ENCODE measurements around the gene KANTR. TPM values are rescaled to one million over a fixed set of nuclear protein-coding genes. Genes with fewer than 3 reads are reported as not detected.
A peak's percentile ranks its signal among the peaks of the same experiment; 100 is the strongest.

KANTR gene
- total and polyA plus RNA-seq, 4 experiments from 2014 or later: 1.6 to 23.4 (median 11.6) TPM

- Mint-ChIP-seq H3K4me1 (peaks cover 11 to 23% (median 14%) of the 10 kb centered on the region in 4 donors), H3K4me3 (peak overlapping the region in 4 of 8 donors; percentile 22 to 76 (median 50)), H3K36me3 (peaks cover 0 to 3% of the 10 kb centered on the region in 2 donors), H3K27me3 (no peaks in the 10 kb centered on the region), H3K27ac (peak overlapping the region in 3 of 7 donors; percentile 55 to 83 (median 83)), H3K9me3 (no peaks in the 10 kb centered on the region)
- Histone ChIP-seq H3K9me3 (ENCODE audit: control insufficient read depth in 1 of 2, low read length in 2 of 2) (no peaks in the 10 kb centered on the region), H3K27ac (ENCODE audit: low read depth, low read length) (no peak overlapping the region), H3K4me3 (ENCODE audit: low read length in 2 of 2) (no peak overlapping the region), H3K36me3 (ENCODE audit: insufficient read depth, low read length) (no peaks in the 10 kb centered on the region), H3K4me1 (ENCODE audit: insufficient read depth, low read length) (peaks cover 9% of the 10 kb centered on the region), H3K27me3 (ENCODE audit: insufficient read depth, low read length) (no peaks in the 10 kb centered on the region)
- intact Hi-C loops (cut with micrococcal nuclease): loop anchor here (10.0 kb wide), 2 partner anchors 212 to 352 kb away; partner anchors contain the start of genes IQSEC2, RIBC1 and SMC1A
- POLR2A ChIA-PET (ENCODE audit: partially characterized antibody): interaction anchor here (1.5 to 3.3 kb wide), 3 partner anchors 9 to 349 kb away, joined by 3 to 62 read pairs (median 16); partner anchors contain the start of gene TSPYL2
- CTCF ChIA-PET (ENCODE audit: partially characterized antibody): interaction anchor here (1.0 kb wide), 1 partner anchor 78 kb away, joined by 3 read pairs; no protein-coding TSS in a partner anchor
- DNase-seq: no peak
Measured at GRCh38 chrX:53073115-53073586, 20.8 kb upstream of the KANTR start.

- no peaks in the 10 kb centered on the region for H3K27me3 ChIP-seq (ENCODE audit: insufficient read depth, low read length)
- H3K36me3 Mint-ChIP-seq: peaks cover 0 to 3% of the 10 kb centered on the region in 2 donors
- intact Hi-C loops (cut with micrococcal nuclease): loop anchor here (10.0 kb wide), 2 partner anchors 210 to 350 kb away; partner anchors contain the start of genes IQSEC2, RIBC1 and SMC1A
- ChIA-PET POLR2A (ENCODE audit: partially characterized antibody) (no interaction called here), CTCF (ENCODE audit: partially characterized antibody) (no interaction called here)
- no peaks in the 10 kb centered on the region for H3K9me3 Mint-ChIP-seq
- H3K27ac ChIP-seq (ENCODE audit: low read depth, low read length): no peak overlapping the region
- no peaks in the 10 kb centered on the region for H3K9me3 ChIP-seq (ENCODE audit: control insufficient read depth in 1 of 2, low read length in 2 of 2)
- H3K4me3 ChIP-seq (ENCODE audit: low read length in 2 of 2): no peak overlapping the region
- H3K4me1 ChIP-seq (ENCODE audit: insufficient read depth, low read length): peaks cover 9% of the 10 kb centered on the region
- H3K36me3 ChIP-seq (ENCODE audit: insufficient read depth, low read length): no peaks in the 10 kb centered on the region
- peaks cover 12 to 23% (median 15%) of the 10 kb centered on the region in 4 donors for H3K4me1 Mint-ChIP-seq
- no peaks in the 10 kb centered on the region for H3K27me3 Mint-ChIP-seq
- peak overlapping the region in 2 of 7 donors; percentile 23 to 36 for H3K27ac Mint-ChIP-seq
- DNase-seq: no peak
- peak overlapping the region in 1 of 8 donors; percentile 48 for H3K4me3 Mint-ChIP-seq
Measured at GRCh38 chrX:53075011-53075410, 18.9 kb upstream of the KANTR start.

DNA sequence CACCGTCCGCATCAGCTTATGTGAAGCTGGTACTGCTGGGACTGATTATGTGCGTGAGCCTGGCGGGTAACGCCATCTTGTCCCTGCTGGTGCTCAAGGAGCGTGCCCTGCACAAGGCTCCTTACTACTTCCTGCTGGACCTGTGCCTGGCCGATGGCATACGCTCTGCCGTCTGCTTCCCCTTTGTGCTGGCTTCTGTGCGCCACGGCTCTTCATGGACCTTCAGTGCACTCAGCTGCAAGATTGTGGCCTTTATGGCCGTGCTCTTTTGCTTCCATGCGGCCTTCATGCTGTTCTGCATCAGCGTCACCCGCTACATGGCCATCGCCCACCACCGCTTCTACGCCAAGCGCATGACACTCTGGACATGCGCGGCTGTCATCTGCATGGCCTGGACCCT lies 17.3 kb upstream of the KANTR start:
- Mint-ChIP-seq H3K4me3 (no peak overlapping the region), H3K4me1 (peaks cover 13 to 29% (median 13%) of the 10 kb centered on the region in 4 donors), H3K36me3 (peaks cover 0 to 2% of the 10 kb centered on the region in 2 donors), H3K9me3 (peaks cover 0 to 3% (median 0%) of the 10 kb centered on the region in 8 donors), H3K27ac (peak overlapping the region in 2 of 7 donors; percentile 41 to 46), H3K27me3 (no peaks in the 10 kb centered on the region)
- Histone ChIP-seq H3K27ac (ENCODE audit: low read depth, low read length) (no peak overlapping the region), H3K27me3 (ENCODE audit: insufficient read depth, low read length) (no peaks in the 10 kb centered on the region), H3K36me3 (ENCODE audit: insufficient read depth, low read length) (no peaks in the 10 kb centered on the region), H3K4me3 (ENCODE audit: low read length in 2 of 2) (no peak overlapping the region), H3K9me3 (ENCODE audit: control insufficient read depth in 1 of 2, low read length in 2 of 2) (no peaks in the 10 kb centered on the region), H3K4me1 (ENCODE audit: insufficient read depth, low read length) (peaks cover 14% of the 10 kb centered on the region)
- ChIA-PET POLR2A (ENCODE audit: partially characterized antibody) (interaction anchor here (1.3 kb wide), 1 partner anchor 12 kb away, joined by 3 read pairs; no protein-coding TSS in a partner anchor), CTCF (ENCODE audit: partially characterized antibody) (no interaction called here)
- intact Hi-C loops (cut with micrococcal nuclease): loop anchor here (10.0 kb wide), 2 partner anchors 208 to 348 kb away; partner anchors contain the start of genes IQSEC2, RIBC1 and SMC1A
- DNase-seq: no peak

GRCh38 chrX:53077207-53078197 lies 16.4 kb upstream of the KANTR start:
- DNase-seq: no peak
- H3K36me3 Mint-ChIP-seq: peaks cover 0 to 5% of the 10 kb centered on the region in 2 donors
- H3K4me1 Mint-ChIP-seq: peaks cover 4 to 27% (median 6%) of the 10 kb centered on the region in 4 donors
- ChIA-PET POLR2A (ENCODE audit: partially characterized antibody) (no interaction called here), CTCF (ENCODE audit: partially characterized antibody) (interaction anchor here (1.1 to 1.2 kb wide), 2 partner anchors 11 to 83 kb away, joined by 3 to 4 read pairs; no protein-coding TSS in a partner anchor)
- no peak overlapping the region for H3K4me3 Mint-ChIP-seq
- Histone ChIP-seq H3K27ac (ENCODE audit: low read depth, low read length) (no peak overlapping the region), H3K36me3 (ENCODE audit: insufficient read depth, low read length) (no peaks in the 10 kb centered on the region), H3K27me3 (ENCODE audit: insufficient read depth, low read length) (no peaks in the 10 kb centered on the region), H3K4me1 (ENCODE audit: insufficient read depth, low read length) (peaks cover 6% of the 10 kb centered on the region), H3K9me3 (ENCODE audit: control insufficient read depth in 1 of 2, low read length in 2 of 2) (no peaks in the 10 kb centered on the region), H3K4me3 (ENCODE audit: low read length in 2 of 2) (no peak overlapping the region)
- H3K9me3 Mint-ChIP-seq: peaks cover 0 to 4% (median 0%) of the 10 kb centered on the region in 8 donors
- H3K27ac Mint-ChIP-seq: no peak overlapping the region
- intact Hi-C loops (cut with micrococcal nuclease): loop anchor here (10.0 kb wide), 2 partner anchors 207 to 347 kb away; partner anchors contain the start of genes IQSEC2, RIBC1 and SMC1A
- no peaks in the 10 kb centered on the region for H3K27me3 Mint-ChIP-seq

DNA sequence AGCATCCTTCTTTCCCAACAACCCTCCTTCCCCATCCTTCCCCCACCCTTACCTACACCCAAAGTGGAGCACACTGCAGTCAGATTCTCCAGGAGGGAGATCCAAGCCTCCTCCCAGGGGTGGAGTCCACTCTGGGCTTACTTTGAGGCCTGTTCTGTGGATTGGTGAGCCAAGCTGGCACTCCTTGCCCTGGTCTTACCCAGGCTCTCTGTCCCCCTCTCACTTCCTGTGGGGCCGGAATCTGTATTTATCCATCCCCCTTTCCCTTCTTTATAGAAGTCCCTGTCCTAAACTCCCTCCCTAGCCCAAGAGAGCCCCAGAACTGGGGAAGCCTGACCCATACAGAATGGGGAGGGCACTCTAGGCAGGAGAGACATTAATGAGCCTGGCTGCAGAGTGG lies 15.0 kb upstream of the KANTR start:
- Mint-ChIP-seq H3K36me3 (peaks cover 0 to 16% of the 10 kb centered on the region in 2 donors), H3K27ac (peak overlapping the region in 3 of 7 donors; percentile 30 to 94 (median 74)), H3K4me1 (peaks cover 10 to 35% (median 14%) of the 10 kb centered on the region in 4 donors), H3K27me3 (no peaks in the 10 kb centered on the region), H3K4me3 (no peak overlapping the region), H3K9me3 (peaks cover 0 to 6% (median 0%) of the 10 kb centered on the region in 8 donors)
- ChIA-PET POLR2A (ENCODE audit: partially characterized antibody) (no interaction called here), CTCF (ENCODE audit: partially characterized antibody) (no interaction called here)
- H3K4me1 ChIP-seq (ENCODE audit: insufficient read depth, low read length): peaks cover 14% of the 10 kb centered on the region
- H3K9me3 ChIP-seq (ENCODE audit: control insufficient read depth in 1 of 2, low read length in 2 of 2): no peaks in the 10 kb centered on the region
- H3K27me3 ChIP-seq (ENCODE audit: insufficient read depth, low read length): no peaks in the 10 kb centered on the region
- H3K36me3 ChIP-seq (ENCODE audit: insufficient read depth, low read length): peaks cover 1% of the 10 kb centered on the region
- no peak overlapping the region for H3K4me3 ChIP-seq (ENCODE audit: low read length in 2 of 2)
- DNase-seq: no peak
- H3K27ac ChIP-seq (ENCODE audit: low read depth, low read length): no peak overlapping the region
- intact Hi-C loops (cut with micrococcal nuclease): loop anchor here (10.0 kb wide), 2 partner anchors 206 to 346 kb away; partner anchors contain the start of genes IQSEC2, RIBC1 and SMC1A

DNA sequence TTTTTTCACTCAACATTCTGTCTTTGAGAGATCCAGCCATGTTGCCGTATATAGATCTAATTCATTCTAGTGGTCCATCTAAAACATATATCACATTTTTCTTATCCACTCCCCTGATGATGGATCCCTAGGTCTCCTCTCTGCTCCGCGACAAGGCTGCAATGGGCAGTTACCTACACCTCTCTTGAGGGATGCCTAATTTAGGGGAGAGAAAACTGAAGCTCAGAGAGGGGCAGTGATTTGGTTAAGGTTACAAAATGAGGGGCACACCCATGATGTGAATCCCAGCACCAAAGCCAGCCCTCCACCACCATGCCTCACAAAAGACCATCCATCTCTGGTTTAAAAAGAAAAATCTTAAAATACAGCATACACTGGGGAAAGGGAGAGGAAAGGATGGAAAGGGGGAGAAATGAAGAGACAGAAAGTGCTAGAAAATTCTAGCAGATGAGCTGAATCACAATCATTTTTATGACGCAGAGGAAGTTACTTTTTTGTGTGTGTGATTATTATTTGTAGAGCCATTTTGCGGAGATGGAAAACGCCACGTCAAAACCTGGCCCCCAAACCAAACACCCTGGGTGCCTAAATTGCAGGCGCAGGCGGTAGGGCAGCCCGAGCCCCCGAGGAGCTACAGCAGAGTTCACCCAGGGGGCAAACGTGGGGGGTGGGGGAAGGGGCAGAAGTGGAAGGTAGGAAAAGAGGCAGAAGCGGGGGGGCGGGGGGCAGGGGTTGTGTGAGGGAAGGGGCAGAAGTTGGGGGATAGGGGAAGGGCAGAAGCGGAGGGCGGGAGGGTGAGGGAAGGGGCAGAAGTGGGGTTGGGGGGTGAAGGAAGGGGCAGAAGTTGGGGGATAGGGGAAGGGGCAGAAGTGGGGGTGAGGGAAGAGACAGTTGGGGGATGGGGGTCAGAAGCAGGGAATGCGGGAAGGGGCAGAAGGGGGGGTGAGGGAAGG lies 13.0 kb upstream of the KANTR start:
- Histone ChIP-seq H3K27ac (ENCODE audit: low read depth, low read length) (peak overlapping the region; percentile 49), H3K4me1 (ENCODE audit: insufficient read depth, low read length) (peaks cover 26% of the 10 kb centered on the region), H3K9me3 (ENCODE audit: control insufficient read depth in 1 of 2, low read length in 2 of 2) (no peaks in the 10 kb centered on the region), H3K36me3 (ENCODE audit: insufficient read depth, low read length) (peaks cover 15% of the 10 kb centered on the region), H3K4me3 (ENCODE audit: low read length in 2 of 2) (no peak overlapping the region), H3K27me3 (ENCODE audit: insufficient read depth, low read length) (no peaks in the 10 kb centered on the region)
- Mint-ChIP-seq H3K27ac (peak overlapping the region; percentile 92 to 98 (median 97)), H3K4me3 (peak overlapping the region; percentile 75 to 90 (median 86)), H3K4me1 (peaks cover 21 to 47% (median 26%) of the 10 kb centered on the region in 4 donors), H3K36me3 (peaks cover 16 to 36% of the 10 kb centered on the region in 2 donors), H3K9me3 (peaks cover 0 to 7% (median 0%) of the 10 kb centered on the region in 8 donors), H3K27me3 (no peaks in the 10 kb centered on the region)
- CTCF ChIA-PET (ENCODE audit: partially characterized antibody): interaction anchor here (1.0 to 2.7 kb wide), 3 partner anchors 8 to 9 kb away, joined by 3 to 14 read pairs (median 3); no protein-coding TSS in a partner anchor
- intact Hi-C loops (cut with micrococcal nuclease): loop anchor here (5.0 kb wide), 1 partner anchor 146 kb away; the partner anchor contains the start of gene KDM5C
- peak in 3 of 5 donors; percentile 18 to 71 (median 40) for DNase-seq
- POLR2A ChIA-PET (ENCODE audit: partially characterized antibody): interaction anchor here (0.6 to 4.9 kb wide), 10 partner anchors 8 to 1558 kb away, joined by 3 to 62 read pairs (median 6); partner anchors contain the start of genes KANTR, KDM5C, RIBC1 and SMC1A

Data from CD4-positive, alpha-beta memory T cell (primary cell).